ENCODE data around the gene CTIF.

DNA sequence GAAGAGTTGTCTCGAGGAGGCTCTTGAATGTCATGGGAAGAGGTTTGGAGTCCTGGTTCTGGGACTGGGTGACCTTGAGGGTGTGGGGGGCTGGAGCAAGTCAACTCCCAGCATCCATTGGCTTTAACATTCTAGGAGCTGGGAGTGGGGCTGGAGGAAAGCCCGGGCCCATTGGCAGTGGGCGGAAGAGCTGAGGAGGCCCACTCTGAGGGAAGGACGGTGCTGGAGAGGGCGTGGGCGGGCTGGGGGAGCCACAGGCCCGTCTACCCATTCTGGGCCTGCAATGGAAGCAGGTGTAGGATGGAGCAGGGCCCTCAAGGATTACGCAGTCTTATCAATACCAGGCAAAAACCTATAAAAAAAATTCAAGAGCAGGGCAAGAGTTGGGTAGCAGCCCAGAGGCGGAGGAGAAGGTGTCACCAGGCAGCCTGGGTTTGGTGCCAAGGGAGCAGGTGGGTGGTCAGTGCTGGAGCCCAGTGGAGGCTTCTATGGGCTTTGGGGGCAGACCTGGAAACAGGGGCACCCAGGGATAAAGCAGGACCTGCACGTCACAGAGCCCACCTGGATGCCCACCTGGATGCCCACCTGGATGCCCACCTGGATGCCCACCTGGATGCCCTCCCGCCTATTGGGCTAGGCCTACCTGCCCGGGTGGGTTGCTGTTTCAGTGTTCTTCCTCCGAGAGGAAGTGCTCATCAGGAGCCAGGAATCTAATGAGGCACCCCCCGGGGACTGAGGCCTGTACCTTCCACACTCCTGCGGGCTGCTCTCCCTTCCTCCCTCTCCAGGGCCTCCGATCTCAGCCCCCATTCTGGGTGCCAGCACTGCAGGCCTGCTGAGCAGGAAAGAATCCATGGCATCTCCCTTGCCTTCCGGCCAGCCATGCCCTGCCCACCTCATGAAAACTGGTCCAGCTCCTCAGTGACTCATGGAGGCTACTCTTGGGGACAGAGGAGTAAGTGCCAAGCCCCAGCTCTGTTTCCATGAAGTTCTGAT lies 71.3 kb downstream of the CTIF start:
- TF ChIP-seq CTCF (IDR thresholded peaks at IDR 0.05; ENCODE audit: insufficient read depth, low read length, poor library complexity, severe bottlenecking) (no peak), EZH2phosphoT487 (conservative IDR thresholded peaks at IDR 0.05; ENCODE audit: low read length) (no peak)
